Embryonic facial prominence (tissue), 1 donor: ENCODE data around the gene SLC2A4.
"Not testable (repeated sequence)": the region's sequence is repeated elsewhere in the genome, so short reads cannot be mapped to it uniquely, and the experiment has no call there.

Experiments
- DNase-seq: peaks from one replicate; pipeline ENCODE4 v3.0.0-alpha.2; 2016; ENCODE audit errors: extremely low spot score

SLC2A4 gene

GRCh38 chr17:7324438-7324779 lies 42.9 kb downstream of the SLC2A4 start:
- no peak for DNase-seq

GRCh38 chr17:7325031-7325528 lies 43.6 kb downstream of the SLC2A4 start:
- no peak for DNase-seq

GRCh38 chr17:7326186-7326585 lies 44.7 kb downstream of the SLC2A4 start:
- DNase-seq, result no peak

GRCh38 chr17:7327056-7327455 lies 45.5 kb downstream of the SLC2A4 start:
- no peak for DNase-seq

- no peak for DNase-seq
Measured at GRCh38 chr17:7327501-7327900, 46.0 kb downstream of the SLC2A4 start.

- DNase-seq, result no peak
Measured at GRCh38 chr17:7328009-7328408, 46.5 kb downstream of the SLC2A4 start.

- no peak for DNase-seq
Measured at GRCh38 chr17:7328840-7329373, 47.4 kb downstream of the SLC2A4 start, which contains the start of gene NEURL4. NEURL4 (minus strand) TSS chr17:7329335; CDS start chr17:7329312, 23 bp downstream.

GRCh38 chr17:7329374-7329996 lies 48.0 kb downstream of the SLC2A4 start:
- DNase-seq, result peak; percentile 98

- peak; percentile 79 for DNase-seq
Measured at GRCh38 chr17:7329997-7330637, 48.6 kb downstream of the SLC2A4 start.

GRCh38 chr17:7330638-7331015 lies 49.1 kb downstream of the SLC2A4 start:
- DNase-seq, result no peak

GRCh38 chr17:7332111-7332510 lies 50.6 kb downstream of the SLC2A4 start:
- DNase-seq, result no peak

GRCh38 chr17:7332600-7333069 lies 51.1 kb downstream of the SLC2A4 start:
- DNase-seq, result not testable (repeated sequence)

- DNase-seq, result no peak
Measured at GRCh38 chr17:7334938-7335538, 53.5 kb downstream of the SLC2A4 start.

GRCh38 chr17:7335765-7336164 lies 54.2 kb downstream of the SLC2A4 start:
- DNase-seq, result not testable (repeated sequence)

- DNase-seq, result no peak
Measured at GRCh38 chr17:7336240-7337175, 55.0 kb downstream of the SLC2A4 start, which contains the start of gene ACAP1. ACAP1 (plus strand) TSS chr17:7336529; CDS start chr17:7336735, 206 bp downstream.

GRCh38 chr17:7337600-7337999 lies 56.1 kb downstream of the SLC2A4 start:
- not testable (repeated sequence) for DNase-seq
